Lung (tissue), 12 donors: Measurements from ENCODE around the gene HMGN2. TPM values are rescaled to one million over a fixed set of nuclear protein-coding genes. Genes with fewer than 3 reads are reported as not detected.

Experiments
- ATAC-seq: fragments of 200-7000 bp; cut with Tn5 transposase; one replicate; pipeline ENCODE4 v1.9.1; 2020; ENCODE audit warnings: moderate number of reproducible peaks; ENCODE audit not compliant: insufficient read depth, low FRiP score
- DNase-seq, 3 donors: peaks; one replicate each; pipeline ENCODE4 v3.0.0-alpha.2; 2013 to 2017
- H3K27ac ChIP-seq, 2 donors: one replicate each; pipeline ENCODE4 v1.5.1; 2013; ENCODE audit warnings: mild to moderate bottlenecking in 2 of 2, moderate library complexity in 2 of 2, control low read depth in 1 of 2, inconsistent platforms in 1 of 2, low read depth in 1 of 2, low read length in 1 of 2
- H3K27me3 ChIP-seq, 3 donors: one replicate each; pipeline ENCODE4 v1.5.1; 2013; ENCODE audit warnings: low read length in 2 of 3; ENCODE audit not compliant: control insufficient read depth in 3 of 3, insufficient read depth in 3 of 3
- H3K36me3 ChIP-seq, 4 donors: one replicate each; pipeline ENCODE4 v1.5.1; 2013; ENCODE audit warnings: low read length in 4 of 4, mild to moderate bottlenecking in 1 of 4, moderate library complexity in 1 of 4; ENCODE audit not compliant: control insufficient read depth in 4 of 4, insufficient read depth in 4 of 4
- H3K4me1 ChIP-seq, 5 donors: one replicate each; pipeline ENCODE4 v1.5.1; 2013; ENCODE audit warnings: low read length in 5 of 5, mild to moderate bottlenecking in 2 of 5, moderate library complexity in 1 of 5; ENCODE audit not compliant: control insufficient read depth in 5 of 5, insufficient read depth in 5 of 5
- H3K4me3 ChIP-seq: one replicate; pipeline ENCODE4 v1.5.1; 2013; ENCODE audit warnings: mild to moderate bottlenecking, control low read depth, moderate library complexity
- H3K9ac ChIP-seq, 2 donors: one replicate each; pipeline ENCODE4 v1.5.1; 2013; ENCODE audit warnings: low read length in 2 of 2, control low read depth in 1 of 2; ENCODE audit not compliant: insufficient read depth in 1 of 2
- H3K9me3 ChIP-seq, 4 donors: one replicate each; pipeline ENCODE4 v1.5.1; 2013; ENCODE audit warnings: low read length in 3 of 4, mild to moderate bottlenecking in 1 of 4, moderate library complexity in 1 of 4; ENCODE audit not compliant: control insufficient read depth in 4 of 4, insufficient read depth in 3 of 4
- CTCF ChIP-seq: IDR thresholded peaks from 2 replicates; pipeline ENCODE4 v1.5.1; 2012; ENCODE audit warnings: mild to moderate bottlenecking; ENCODE audit errors: control extremely low read depth, extremely low read depth
- WGBS, 2 donors: extraction: QIAGEN DNeasy Blood & Tissue Kit; methylation state at CpG; one replicate each; pipeline ENCODE4 v1.1.7; 2013; 5-methylcytosine and 5-hydroxymethylcytosine counted together
- polyA plus RNA-seq, 2 donors: library from polyadenylated mRNA; stranded (reverse); fragments of 200-250 nt; gene quantifications; one replicate each; pipeline ENCODE4 v1.2.1, GENCODE V29; 2013
- total RNA-seq, 2 donors: library from RNA; depleted of rRNA in 1 of 2; stranded (reverse); fragments of >200 nt in 1 of 2; gene quantifications; one replicate each; pipeline ENCODE4 v1.2.1, GENCODE V29; 2014 to 2021
- donor health status: control.
- donor health status: control.
- donor health status: Bipolar disorder and iron deficiency.
- donor health status: healthy.
- donor health status: DM: yes; HTN: yes; CAD: no.

Gene HMGN2
- total and polyA plus RNA-seq, 4 donors = 329 to 580 (median 413) TPM

- TF ChIP-seq CTCF = no peak
- H3K27ac ChIP-seq = no peak overlapping the region
- WGBS, 2 donors = 85 to 99% methylated on average over 1 of the region's 1 CpG
- no peaks in the 10 kb centered on the region for H3K9me3 ChIP-seq
- H3K27me3 ChIP-seq = no peaks in the 10 kb centered on the region
- ATAC-seq = no peak
- no peak overlapping the region for H3K4me3 ChIP-seq
- DNase-seq = no peak
- H3K4me1 ChIP-seq = peaks cover 0 to 28% (median 9%) of the 10 kb centered on the region in 5 donors
- H3K9ac ChIP-seq = no peak overlapping the region
- H3K36me3 ChIP-seq = peaks cover 16 to 30% (median 20%) of the 10 kb centered on the region in 4 donors
Observed at GRCh38 chr1:26474818-26475217, 2.6 kb downstream of the HMGN2 start.

- peaks cover 0 to 22% (median 5%) of the 10 kb centered on the region in 5 donors for H3K4me1 ChIP-seq
- no peak overlapping the region for H3K4me3 ChIP-seq
- no peaks in the 10 kb centered on the region for H3K27me3 ChIP-seq
- ATAC-seq = no peak
- peaks cover 16 to 26% (median 20%) of the 10 kb centered on the region in 4 donors for H3K36me3 ChIP-seq
- H3K9ac ChIP-seq = no peak overlapping the region
- H3K9me3 ChIP-seq = no peaks in the 10 kb centered on the region
- no peak overlapping the region for H3K27ac ChIP-seq
- 90 to 91% methylated on average over 3 of the region's 3 CpGs for whole genome bisulfite sequencing, 2 donors
- no peak for DNase-seq
- TF ChIP-seq CTCF = no peak
Observed at GRCh38 chr1:26475989-26476388, 3.7 kb downstream of the HMGN2 start.

DNA sequence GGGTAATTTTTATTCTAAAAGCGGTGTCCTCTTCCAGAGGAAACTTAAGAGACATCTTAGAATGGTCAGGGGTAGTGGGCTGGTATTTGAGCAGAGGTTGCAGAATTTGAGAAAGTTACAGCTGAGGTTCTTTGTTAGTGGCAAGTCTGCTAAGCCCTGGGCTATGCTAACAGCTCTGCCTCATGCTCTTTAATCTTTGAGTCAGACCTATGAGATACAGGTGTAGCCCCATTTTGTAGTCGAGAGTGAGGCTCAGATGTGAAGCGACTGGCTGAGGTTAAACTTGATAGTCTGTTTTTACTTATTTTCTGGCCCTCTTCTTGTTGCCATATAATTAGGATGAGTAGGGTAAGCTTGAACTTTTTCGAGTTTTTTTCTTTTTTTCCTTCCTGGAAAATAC is 4.7 kb downstream of the HMGN2 start:
- Histone ChIP-seq H3K4me3 (no peak overlapping the region), H3K27ac (no peak overlapping the region), H3K27me3 (no peaks in the 10 kb centered on the region), H3K36me3 (peaks cover 16 to 27% (median 21%) of the 10 kb centered on the region in 4 donors), H3K4me1 (peaks cover 0 to 13% (median 5%) of the 10 kb centered on the region in 5 donors), H3K9ac (no peak overlapping the region), H3K9me3 (no peaks in the 10 kb centered on the region)
- ATAC-seq (no peak), DNase-seq (no peak)
- WGBS, 2 donors = 85 to 89% methylated on average over 4 of the region's 4 CpGs
- TF ChIP-seq CTCF = no peak
